Measurements from ENCODE around the gene PRXL2B. TPM values are rescaled to one million over a fixed set of nuclear protein-coding genes. Genes with fewer than 3 reads are reported as not detected.
"Not testable (repeated sequence)": the region's sequence is repeated elsewhere in the genome, so short reads cannot be mapped to it uniquely, and the experiment has no call there.

The PRXL2B gene
- total RNA-seq, 1 donor from 2014 or later, result 10.0 TPM

- no peak overlapping the region for H3K4me2 ChIP-seq
- TF ChIP-seq EZH2phosphoT487 (IDR thresholded peaks at IDR 0.05), result no peak
- TF ChIP-seq CTCF (IDR thresholded peaks at IDR 0.05), result no peak
- no peak for TF ChIP-seq EZH2 (IDR thresholded peaks at IDR 0.05)
- DNase-seq (ENCODE audit: low spot score), result no peak
- H3K4me1 ChIP-seq, result peaks cover 5% of the 10 kb centered on the region
- H3K27ac Mint-ChIP-seq, result no peak overlapping the region
- no peak overlapping the region for H2AFZ ChIP-seq (replicated peaks)
- no peaks in the 10 kb centered on the region for H3K36me3 ChIP-seq
- H3K27ac ChIP-seq, result no peak overlapping the region
- peaks cover 17% of the 10 kb centered on the region for H3K27me3 Mint-ChIP-seq (ENCODE audit: insufficient read depth, low read depth)
- H3F3A ChIP-seq (ENCODE audit: low read depth), result no peaks in the 10 kb centered on the region
- no peaks in the 10 kb centered on the region for H3K36me3 Mint-ChIP-seq
- H3K4me3 Mint-ChIP-seq, result no peak overlapping the region
- H3K4me3 ChIP-seq, result no peak overlapping the region
- no peaks in the 10 kb centered on the region for H4K20me1 ChIP-seq (ENCODE audit: low read depth)
- H3K79me2 ChIP-seq (ENCODE audit: low read depth), result no peaks in the 10 kb centered on the region
- H3K9me3 Mint-ChIP-seq, result peaks cover 7% of the 10 kb centered on the region
- no peaks in the 10 kb centered on the region for H3K9me3 ChIP-seq (ENCODE audit: low read depth)
- H3K9ac ChIP-seq, result no peak overlapping the region
- H3K27me3 ChIP-seq, result peaks cover 70% of the 10 kb centered on the region
- H3K4me1 Mint-ChIP-seq, result peaks cover 9% of the 10 kb centered on the region
Observed at GRCh38 chr1:2623571-2624337, 37.2 kb downstream of the PRXL2B start.

- no peak overlapping the region for H2AFZ ChIP-seq (replicated peaks)
- TF ChIP-seq CTCF (IDR thresholded peaks at IDR 0.05) (no peak), EZH2phosphoT487 (IDR thresholded peaks at IDR 0.05) (no peak), EZH2 (IDR thresholded peaks at IDR 0.05) (no peak)
- H3K4me1 ChIP-seq, result peaks cover 5% of the 10 kb centered on the region
- peaks cover 4% of the 10 kb centered on the region for H3K9me3 Mint-ChIP-seq
- no peak for DNase-seq (ENCODE audit: low spot score)
- H3F3A ChIP-seq (ENCODE audit: low read depth), result peaks cover 4% of the 10 kb centered on the region
- no peaks in the 10 kb centered on the region for H3K36me3 Mint-ChIP-seq
- H3K27ac Mint-ChIP-seq, result no peak overlapping the region
- no peaks in the 10 kb centered on the region for H3K36me3 ChIP-seq
- H3K4me3 Mint-ChIP-seq, result no peak overlapping the region
- H4K20me1 ChIP-seq (ENCODE audit: low read depth), result no peaks in the 10 kb centered on the region
- H3K9me3 ChIP-seq (ENCODE audit: low read depth), result no peaks in the 10 kb centered on the region
- H3K9ac ChIP-seq, result no peak overlapping the region
- peaks cover 23% of the 10 kb centered on the region for H3K27me3 Mint-ChIP-seq (ENCODE audit: insufficient read depth, low read depth)
- no peak overlapping the region for H3K27ac ChIP-seq
- peaks cover 5% of the 10 kb centered on the region for H3K4me1 Mint-ChIP-seq
- H3K79me2 ChIP-seq (ENCODE audit: low read depth), result no peaks in the 10 kb centered on the region
- peaks cover 78% of the 10 kb centered on the region for H3K27me3 ChIP-seq
- no peak overlapping the region for H3K4me3 ChIP-seq
- H3K4me2 ChIP-seq, result no peak overlapping the region
Observed at GRCh38 chr1:2624735-2625300, 38.2 kb downstream of the PRXL2B start.

- H3K36me3 ChIP-seq, result no peaks in the 10 kb centered on the region
- H3K27me3 Mint-ChIP-seq (ENCODE audit: insufficient read depth, low read depth), result peaks cover 28% of the 10 kb centered on the region
- H3K9ac ChIP-seq, result no peak overlapping the region
- H3K27ac Mint-ChIP-seq, result no peak overlapping the region
- peaks cover 5% of the 10 kb centered on the region for H3K4me1 ChIP-seq
- H2AFZ ChIP-seq (replicated peaks), result no peak overlapping the region
- no peak overlapping the region for H3K27ac ChIP-seq
- H3K4me3 Mint-ChIP-seq, result no peak overlapping the region
- H3K36me3 Mint-ChIP-seq, result peaks cover under 1% of the 10 kb centered on the region
- no peak overlapping the region for H3K4me3 ChIP-seq
- H3F3A ChIP-seq (ENCODE audit: low read depth), result peaks cover 9% of the 10 kb centered on the region
- peaks cover 78% of the 10 kb centered on the region for H3K27me3 ChIP-seq
- H3K79me2 ChIP-seq (ENCODE audit: low read depth), result no peaks in the 10 kb centered on the region
- no peak for DNase-seq (ENCODE audit: low spot score)
- TF ChIP-seq CTCF (IDR thresholded peaks at IDR 0.05) (no peak), EZH2phosphoT487 (IDR thresholded peaks at IDR 0.05) (no peak), EZH2 (IDR thresholded peaks at IDR 0.05) (no peak)
- no peak overlapping the region for H3K4me2 ChIP-seq
- no peaks in the 10 kb centered on the region for H3K9me3 ChIP-seq (ENCODE audit: low read depth)
- H4K20me1 ChIP-seq (ENCODE audit: low read depth), result no peaks in the 10 kb centered on the region
- H3K4me1 Mint-ChIP-seq, result peaks cover 9% of the 10 kb centered on the region
- H3K9me3 Mint-ChIP-seq, result peaks cover 5% of the 10 kb centered on the region
Observed at GRCh38 chr1:2625311-2625710, 38.7 kb downstream of the PRXL2B start.

GRCh38 chr1:2625748-2626147 is 39.2 kb downstream of the PRXL2B start:
- H3K4me3 ChIP-seq; H4K20me1 ChIP-seq (ENCODE audit: low read depth); H3K27ac Mint-ChIP-seq: not testable (repeated sequence)

More at GRCh38 chr1:2625748-2626147, 39.2 kb downstream of the PRXL2B start:
- not testable (repeated sequence) for H3K4me2 ChIP-seq; H3K36me3 Mint-ChIP-seq; H2AFZ ChIP-seq (replicated peaks); H3K4me3 Mint-ChIP-seq; DNase-seq (ENCODE audit: low spot score); H3K36me3 ChIP-seq; H3K79me2 ChIP-seq (ENCODE audit: low read depth); H3K9me3 ChIP-seq (ENCODE audit: low read depth); H3K9ac ChIP-seq; H3K9me3 Mint-ChIP-seq; H3K4me1 ChIP-seq; H3K27ac ChIP-seq
- H3K27me3 Mint-ChIP-seq (ENCODE audit: insufficient read depth, low read depth), result peaks cover 33% of the 10 kb centered on the region
- peaks cover 14% of the 10 kb centered on the region for H3K4me1 Mint-ChIP-seq
- Histone ChIP-seq H3K27me3 (peaks cover 82% of the 10 kb centered on the region), H3F3A (ENCODE audit: low read depth) (peaks cover 13% of the 10 kb centered on the region)

Data from neural progenitor cell (in vitro differentiated cells).